Natural killer cell (primary cell): ENCODE data around the gene GLYATL3. TPM values are rescaled to one million over a fixed set of nuclear protein-coding genes. Genes with fewer than 3 reads are reported as not detected.

Source experiments
- ATAC-seq, 3 donors: fragments of 150-1000 bp in 2 of 3; fragments of 200-7000 bp in 1 of 3; cut with Tn5 transposase; 1 replicate in 1 of 3; 2 replicates in 2 of 3; pipeline ENCODE4 v1.10.0; 2021; ENCODE audit warnings: mild to moderate bottlenecking in 2 of 3, moderate library complexity in 2 of 3
- DNase-seq, 2 donors: peaks; one replicate each; pipeline versions ENCODE4 v3.0.0 to v3.0.0-alpha.2; 2013 to 2021; ENCODE audit warnings: mixed read lengths in 1 of 2
- H3K27ac ChIP-seq: one replicate; pipeline ENCODE4 v1.5.1; 2013; ENCODE audit warnings: mild to moderate bottlenecking, low read length
- H3K27me3 ChIP-seq: one replicate; pipeline ENCODE4 v1.6.1; 2013; ENCODE audit warnings: low read length; ENCODE audit not compliant: control insufficient read depth, insufficient read depth
- H3K36me3 ChIP-seq: one replicate; pipeline ENCODE4 v1.6.1; 2013; ENCODE audit warnings: low read length; ENCODE audit not compliant: control insufficient read depth, insufficient read depth
- H3K4me1 ChIP-seq: one replicate; pipeline ENCODE4 v1.6.1; 2013; ENCODE audit warnings: low read length; ENCODE audit not compliant: control insufficient read depth, insufficient read depth
- H3K4me3 ChIP-seq: one replicate; pipeline ENCODE4 v1.5.1; 2013; ENCODE audit warnings: low read length
- H3K9me3 ChIP-seq: one replicate; pipeline ENCODE4 v1.6.1; 2013; ENCODE audit warnings: low read length; ENCODE audit not compliant: control insufficient read depth, insufficient read depth
- H3K27ac Mint-ChIP-seq, 2 donors: one replicate each; pipeline ENCODE4 v1.8.0; 2022; ENCODE audit warnings: mild to moderate bottlenecking in 2 of 2, mixed read lengths in 2 of 2, moderate library complexity in 1 of 2
- H3K27me3 Mint-ChIP-seq, 2 donors: one replicate each; pipeline ENCODE4 v1.8.0; 2022; ENCODE audit warnings: low read depth in 2 of 2, mixed read lengths in 2 of 2
- H3K36me3 Mint-ChIP-seq: one replicate; pipeline ENCODE4 v1.8.0; 2022; ENCODE audit warnings: mixed read lengths
- H3K4me1 Mint-ChIP-seq, 2 donors: one replicate each; pipeline ENCODE4 v1.8.0; 2022; ENCODE audit warnings: mixed read lengths in 2 of 2
- H3K4me3 Mint-ChIP-seq: one replicate; pipeline ENCODE4 v1.8.0; 2022; ENCODE audit warnings: mild to moderate bottlenecking, moderate library complexity, mixed read lengths
- H3K9me3 Mint-ChIP-seq, 2 donors: one replicate each; pipeline ENCODE4 v1.8.0; 2022; ENCODE audit warnings: mixed read lengths in 2 of 2
- WGBS: methylation state at CpG from one replicate; pipeline ENCODE4 v1.1.7; 2013; ENCODE audit warnings: missing lambda C conversion rate; ENCODE audit not compliant: insufficient coverage; 5-methylcytosine and 5-hydroxymethylcytosine counted together
- intact Hi-C: fragments of 100-400 bp; cut with micrococcal nuclease; formaldehyde crosslinking; loops from one replicate; pipeline ENCODE4 v1.14.2; 2022
- total RNA-seq, 4 donors: library from RNA; stranded (reverse); fragments of 120-200 nt in 1 of 4; gene quantifications; one replicate each; pipeline versions ENCODE4 v1.2.3 to v1.2.4, GENCODE V29; 2013 to 2022
- TF ChIP-seq, protein P1 (sequence below): fragments of 200-600 bp; IDR thresholded peaks from one replicate; pipeline ENCODE4 v1.8.0; 2022; ENCODE audit warnings: antibody characterized with exemption

The GLYATL3 gene
- total RNA-seq, 3 donors from 2014 or later (not counting 1 experiment from before 2014, with no cell fraction given) = not detected

GRCh38 chr6:49552596-49552995 is 52.9 kb downstream of the GLYATL3 start:
- no peak for DNase-seq
- peaks cover 21% of the 10 kb centered on the region for H3K27me3 ChIP-seq
- H3K4me3 ChIP-seq = no peak overlapping the region
- no peaks in the 10 kb centered on the region for H3K36me3 ChIP-seq
- H3K4me3 Mint-ChIP-seq = no peak overlapping the region
- peaks cover 16 to 18% of the 10 kb centered on the region in 2 donors for H3K4me1 Mint-ChIP-seq
- TF ChIP-seq, protein P1, sequence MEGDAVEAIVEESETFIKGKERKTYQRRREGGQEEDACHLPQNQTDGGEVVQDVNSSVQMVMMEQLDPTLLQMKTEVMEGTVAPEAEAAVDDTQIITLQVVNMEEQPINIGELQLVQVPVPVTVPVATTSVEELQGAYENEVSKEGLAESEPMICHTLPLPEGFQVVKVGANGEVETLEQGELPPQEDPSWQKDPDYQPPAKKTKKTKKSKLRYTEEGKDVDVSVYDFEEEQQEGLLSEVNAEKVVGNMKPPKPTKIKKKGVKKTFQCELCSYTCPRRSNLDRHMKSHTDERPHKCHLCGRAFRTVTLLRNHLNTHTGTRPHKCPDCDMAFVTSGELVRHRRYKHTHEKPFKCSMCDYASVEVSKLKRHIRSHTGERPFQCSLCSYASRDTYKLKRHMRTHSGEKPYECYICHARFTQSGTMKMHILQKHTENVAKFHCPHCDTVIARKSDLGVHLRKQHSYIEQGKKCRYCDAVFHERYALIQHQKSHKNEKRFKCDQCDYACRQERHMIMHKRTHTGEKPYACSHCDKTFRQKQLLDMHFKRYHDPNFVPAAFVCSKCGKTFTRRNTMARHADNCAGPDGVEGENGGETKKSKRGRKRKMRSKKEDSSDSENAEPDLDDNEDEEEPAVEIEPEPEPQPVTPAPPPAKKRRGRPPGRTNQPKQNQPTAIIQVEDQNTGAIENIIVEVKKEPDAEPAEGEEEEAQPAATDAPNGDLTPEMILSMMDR = no peak
- H3K9me3 Mint-ChIP-seq = no peaks in the 10 kb centered on the region
- no peaks in the 10 kb centered on the region for H3K9me3 ChIP-seq
- H3K27ac ChIP-seq = no peak overlapping the region
- peaks cover 11 to 28% of the 10 kb centered on the region in 2 donors for H3K27me3 Mint-ChIP-seq
- H3K27ac Mint-ChIP-seq = no peak overlapping the region
- ATAC-seq = no peak
- 78% methylated on average over 2 of the region's 2 CpGs for WGBS
- intact Hi-C loops = no loop called here
- peaks cover 14% of the 10 kb centered on the region for H3K4me1 ChIP-seq
- no peaks in the 10 kb centered on the region for H3K36me3 Mint-ChIP-seq

- peaks cover 16 to 18% of the 10 kb centered on the region in 2 donors for H3K4me1 Mint-ChIP-seq
- Histone ChIP-seq H3K36me3 (no peaks in the 10 kb centered on the region), H3K4me3 (no peak overlapping the region), H3K9me3 (no peaks in the 10 kb centered on the region), H3K27me3 (peaks cover 20% of the 10 kb centered on the region), H3K4me1 (peaks cover 14% of the 10 kb centered on the region), H3K27ac (no peak overlapping the region)
- WGBS = 92% methylated on average over 1 of the region's 1 CpG
- no peak overlapping the region for H3K27ac Mint-ChIP-seq
- no peaks in the 10 kb centered on the region for H3K36me3 Mint-ChIP-seq
- H3K4me3 Mint-ChIP-seq = no peak overlapping the region
- DNase-seq = no peak
- ATAC-seq = no peak
- intact Hi-C loops = no loop called here
- H3K27me3 Mint-ChIP-seq = peaks cover 11 to 26% of the 10 kb centered on the region in 2 donors
- TF ChIP-seq, protein P1 = no peak
- H3K9me3 Mint-ChIP-seq = no peaks in the 10 kb centered on the region
Measured at GRCh38 chr6:49553384-49553783, 53.7 kb downstream of the GLYATL3 start.

- DNase-seq (no peak), ATAC-seq (no peak)
- Histone ChIP-seq H3K36me3 (no peaks in the 10 kb centered on the region), H3K27ac (no peak overlapping the region), H3K4me1 (peaks cover 6% of the 10 kb centered on the region), H3K4me3 (no peak overlapping the region), H3K27me3 (peaks cover 6% of the 10 kb centered on the region), H3K9me3 (no peaks in the 10 kb centered on the region)
- intact Hi-C loops = no loop called here
- Mint-ChIP-seq H3K9me3 (no peaks in the 10 kb centered on the region), H3K27ac (no peak overlapping the region), H3K4me3 (no peak overlapping the region), H3K4me1 (peaks cover 8 to 10% of the 10 kb centered on the region in 2 donors), H3K36me3 (no peaks in the 10 kb centered on the region), H3K27me3 (peaks cover 3 to 9% of the 10 kb centered on the region in 2 donors)
- 92% methylated on average over 3 of the region's 4 CpGs for WGBS
- TF ChIP-seq, protein P1 = no peak
Measured at GRCh38 chr6:49555951-49556350, 56.2 kb downstream of the GLYATL3 start.

DNA sequence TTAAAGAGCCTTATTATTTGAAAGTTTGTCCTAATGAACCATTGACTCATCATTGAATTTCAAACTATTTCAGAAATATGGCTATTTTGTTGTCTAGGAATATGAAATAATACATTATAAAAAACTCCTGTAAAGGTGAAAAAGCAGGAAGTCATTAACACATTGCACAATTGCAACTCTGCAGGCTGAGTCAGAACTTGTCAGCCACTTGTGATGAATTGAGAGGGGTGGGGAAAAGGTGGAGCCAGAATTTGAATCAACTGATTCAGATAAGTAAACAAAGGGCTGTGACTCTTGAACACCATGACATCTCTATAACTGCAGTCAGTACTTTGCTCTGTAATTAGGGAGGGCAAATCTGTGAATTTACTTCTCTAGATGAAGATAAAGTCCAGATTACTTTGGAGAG is 56.7 kb downstream of the GLYATL3 start:
- peaks cover 5 to 6% of the 10 kb centered on the region in 2 donors for H3K4me1 Mint-ChIP-seq
- H3K4me3 ChIP-seq = no peak overlapping the region
- ATAC-seq (no peak), DNase-seq (no peak)
- H3K36me3 Mint-ChIP-seq = no peaks in the 10 kb centered on the region
- H3K4me3 Mint-ChIP-seq = no peak overlapping the region
- no peaks in the 10 kb centered on the region for H3K36me3 ChIP-seq
- H3K4me1 ChIP-seq = peaks cover 1% of the 10 kb centered on the region
- H3K9me3 ChIP-seq = no peaks in the 10 kb centered on the region
- peaks cover 1% of the 10 kb centered on the region for H3K27me3 ChIP-seq
- H3K9me3 Mint-ChIP-seq = no peaks in the 10 kb centered on the region
- peaks cover 3 to 5% of the 10 kb centered on the region in 2 donors for H3K27me3 Mint-ChIP-seq
- intact Hi-C loops = no loop called here
- H3K27ac Mint-ChIP-seq = no peak overlapping the region
- no peak overlapping the region for H3K27ac ChIP-seq
- TF ChIP-seq, protein P1 = no peak
